C4-2B (cell line): ENCODE data around the gene TYROBP.

Experiments used
- CTCF ChIP-seq: fragments of 450-650 bp; conservative IDR thresholded peaks from 2 replicates; pipeline ENCODE4 v1.5.1; 2017; ENCODE audit warnings: mild to moderate bottlenecking
- ZFX ChIP-seq: fragments of 450-650 bp; IDR thresholded peaks from 2 replicates; pipeline ENCODE4 v1.6.1; 2017

DNA sequence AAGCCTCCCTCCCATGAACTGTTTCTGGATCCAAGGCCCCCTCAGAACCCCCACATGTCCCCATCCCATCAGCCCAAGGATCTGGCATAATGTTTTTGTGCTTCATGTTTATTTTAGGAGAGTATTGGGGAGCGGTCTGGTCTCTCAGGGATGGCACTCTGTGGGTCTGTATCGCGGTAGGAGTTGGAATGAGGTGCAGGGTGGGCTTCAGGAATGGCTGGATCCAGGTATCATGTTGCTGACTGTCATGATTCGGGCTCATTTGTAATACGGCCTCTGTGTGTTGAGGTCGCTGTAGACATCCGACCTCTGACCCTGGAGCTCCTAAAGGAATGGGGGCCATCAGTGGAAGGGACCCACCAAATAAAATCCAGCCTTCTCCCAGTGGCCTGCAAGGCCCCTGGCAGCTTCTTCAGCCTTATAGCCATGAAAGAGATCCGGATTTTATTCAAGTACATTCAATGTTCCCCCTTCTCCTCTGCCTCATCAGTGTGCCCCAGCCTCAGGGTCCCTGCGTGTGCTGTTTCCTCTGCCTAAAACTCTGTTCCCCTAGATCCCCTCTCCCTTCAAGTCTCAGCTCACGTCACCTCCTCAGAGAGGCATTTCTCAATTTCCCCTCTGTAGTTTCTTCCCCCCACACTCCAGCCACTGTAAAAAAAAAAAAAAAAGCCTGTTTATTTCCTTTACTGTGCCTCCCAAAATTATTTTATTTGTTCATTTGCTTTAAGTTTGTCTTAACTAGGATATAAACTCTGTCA, 3.6 kb downstream of the TYROBP start:
- TF ChIP-seq CTCF (no peak), ZFX (no peak)
